Measurements from ENCODE around the gene STIP1. TPM values are rescaled to one million over a fixed set of nuclear protein-coding genes. Genes with fewer than 3 reads are reported as not detected.

The STIP1 gene
- total and polyA plus RNA-seq, 9 of the 15 experiments (the other 6 are each of a cell fraction or from before 2014, with no cell fraction given): 58.1 to 465 (median 346) TPM

DNA sequence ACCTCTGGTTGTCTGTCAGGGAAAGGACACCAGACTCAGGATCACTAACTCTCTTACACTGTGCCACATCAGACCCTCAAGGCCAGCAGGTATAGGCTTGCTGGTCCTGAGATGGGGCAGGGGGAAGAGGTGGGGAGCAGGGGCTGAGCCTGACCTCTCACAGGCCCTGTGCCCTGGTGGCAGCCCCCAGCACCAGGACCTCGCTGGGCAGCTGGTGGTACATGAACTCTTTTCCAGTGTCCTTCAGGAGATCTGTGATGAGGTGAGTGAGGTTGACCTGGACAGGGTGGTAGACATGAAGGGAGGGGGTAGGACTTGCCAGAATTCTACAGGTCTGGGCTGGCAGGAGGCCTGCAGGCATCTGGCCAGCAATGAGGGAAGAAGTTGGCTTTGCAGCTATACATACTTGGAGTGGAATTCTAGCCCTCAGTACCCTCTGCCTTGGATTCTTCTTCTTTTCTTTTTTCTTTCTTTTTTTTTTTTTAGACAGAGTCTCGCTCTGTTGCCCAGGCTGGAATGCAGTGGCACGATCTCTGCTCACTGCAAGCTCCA lies 41.5 kb downstream of the STIP1 start:
- FAIRE-seq: no peak
- H3K36me3 ChIP-seq (ENCODE audit: control insufficient read depth, insufficient read depth, low read length): peaks cover 34% of the 10 kb centered on the region; the same call in 2 of the 3 replicates
- in situ Hi-C loops (cut with MboI): no loop called here
- H3K9me1 ChIP-seq (ENCODE audit: control insufficient read depth, insufficient read depth, low read length): peaks cover 5% of the 10 kb centered on the region
- 43% methylated on average over 1 of the region's 3 CpGs for WGBS (ENCODE audit: insufficient coverage, low coverage, missing lambda C conversion rate)
- ChIA-PET POLR2A (interaction anchor here (0.8 to 6.3 kb wide), 4 partner anchors 10 to 21 kb away, joined by 3 to 77 read pairs (median 15); partner anchors contain the start of gene FERMT3), CTCF (ENCODE audit: low intra/inter-chr PET ratio) (no interaction called here)
- TF ChIP-seq ZNF133 (CRISPR knock-in tag; IDR thresholded peaks at IDR 0.05) (no peak), BRCA1 (IDR thresholded peaks at IDR 0.05) (no peak), BRCA1 (CRISPR knock-in tag; IDR thresholded peaks at IDR 0.05) (0 out of 2 replicates have a peak, but pooled peaks have one; percentile 45)
- H3K9ac ChIP-seq (ENCODE audit: insufficient read depth in 1 of 2, low read depth in 2 of 2, low read length in 2 of 2): peak overlapping the region; percentile 79 to 99
- no peak for ATAC-seq
- no peak overlapping the region for H2AFZ ChIP-seq (ENCODE audit: low read depth, low read length)
- peak overlapping the region; percentile 83 for H3K4me2 ChIP-seq (ENCODE audit: insufficient read depth, low read length)
- peaks cover 23 to 86% of the 10 kb centered on the region in 2 experiments for H3K4me1 ChIP-seq (replicated peaks in 1 of 2; ENCODE audit: control insufficient read depth in 2 of 2, insufficient read depth in 2 of 2, low read length in 2 of 2)
- peak in 1 of 4 experiments; percentile 11 for DNase-seq (ENCODE audit: extremely low read depth in 1 of 4, low spot score in 3 of 4)
- intact Hi-C loops (cut with micrococcal nuclease): no loop called here
- peak overlapping the region; percentile 64 for H3K4me3 ChIP-seq
- H3K79me2 ChIP-seq (ENCODE audit: control insufficient read depth, insufficient read depth, low read length): peaks cover 48% of the 10 kb centered on the region
- no TSS peak for BruUV-seq (replicated peaks)
- no peaks in the 10 kb centered on the region for H3K27me3 ChIP-seq (ENCODE audit: control insufficient read depth in 2 of 2, insufficient read depth in 2 of 2, low read length in 2 of 2)
- H4K20me1 ChIP-seq (replicated peaks; ENCODE audit: control insufficient read depth, insufficient read depth, low read length): no peaks in the 10 kb centered on the region
- H3K27ac ChIP-seq (ENCODE audit: extremely low read depth, low read depth, low read length): peak overlapping the region; percentile 93
- no peaks in the 10 kb centered on the region for H3K9me3 ChIP-seq (replicated peaks; ENCODE audit: control insufficient read depth, insufficient read depth, low read depth, low read length)

DNA sequence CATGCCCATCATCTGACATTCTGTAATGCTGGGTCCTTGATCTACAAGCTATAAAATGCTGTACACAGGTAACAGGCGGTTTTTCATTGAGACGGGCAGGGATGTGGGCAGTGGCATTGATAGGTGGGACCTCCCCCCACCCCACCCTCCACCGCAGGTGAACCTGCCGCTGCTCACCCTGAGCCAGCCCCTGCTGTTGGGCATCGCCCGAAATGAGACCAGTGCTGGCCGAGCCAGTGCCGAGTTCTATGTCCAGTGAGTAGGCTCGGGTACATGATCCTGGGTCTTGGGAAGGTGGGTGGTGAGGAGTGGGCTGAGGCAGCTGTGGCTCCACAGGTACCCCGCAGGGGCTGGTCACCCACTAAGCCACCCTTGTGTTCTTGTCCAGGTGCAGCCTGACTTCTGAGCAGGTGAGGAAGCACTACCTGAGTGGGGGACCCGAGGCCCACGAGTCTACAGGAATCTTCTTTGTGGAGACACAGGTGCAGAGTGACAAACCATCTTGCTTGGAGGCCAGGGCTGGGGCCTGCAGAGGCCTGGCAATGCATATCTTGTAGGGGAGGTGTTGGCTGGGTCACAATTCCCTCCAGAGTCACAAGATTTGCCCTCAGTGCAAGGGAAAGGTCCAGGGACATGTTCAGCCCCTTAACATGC lies 43.2 kb downstream of the STIP1 start:
- no peak overlapping the region for H2AFZ ChIP-seq (ENCODE audit: low read depth, low read length)
- no peak for DNase-seq (ENCODE audit: extremely low read depth in 1 of 4, low spot score in 3 of 4)
- ChIA-PET POLR2A (interaction anchor here (0.9 to 1.0 kb wide), 3 partner anchors 10 to 255 kb away, joined by 3 read pairs; partner anchors contain the start of genes COX8A and FERMT3), CTCF (ENCODE audit: low intra/inter-chr PET ratio) (no interaction called here)
- peaks cover 5% of the 10 kb centered on the region for H3K9me1 ChIP-seq (ENCODE audit: control insufficient read depth, insufficient read depth, low read length)
- H3K27ac ChIP-seq (ENCODE audit: extremely low read depth, low read depth, low read length): peak overlapping the region; percentile 92
- FAIRE-seq: no peak
- H3K9ac ChIP-seq (ENCODE audit: insufficient read depth in 1 of 2, low read depth in 2 of 2, low read length in 2 of 2): peak overlapping the region; percentile 91 to 96
- no peaks in the 10 kb centered on the region for H4K20me1 ChIP-seq (replicated peaks; ENCODE audit: control insufficient read depth, insufficient read depth, low read length)
- TF ChIP-seq ARHGAP35 (IDR thresholded peaks at IDR 0.05; ENCODE audit: partially characterized antibody): no peak
- TF ChIP-seq POLR2G (IDR thresholded peaks at IDR 0.05; ENCODE audit: low read depth, low read length): peak; percentile 41
- TF ChIP-seq, protein P1, sequence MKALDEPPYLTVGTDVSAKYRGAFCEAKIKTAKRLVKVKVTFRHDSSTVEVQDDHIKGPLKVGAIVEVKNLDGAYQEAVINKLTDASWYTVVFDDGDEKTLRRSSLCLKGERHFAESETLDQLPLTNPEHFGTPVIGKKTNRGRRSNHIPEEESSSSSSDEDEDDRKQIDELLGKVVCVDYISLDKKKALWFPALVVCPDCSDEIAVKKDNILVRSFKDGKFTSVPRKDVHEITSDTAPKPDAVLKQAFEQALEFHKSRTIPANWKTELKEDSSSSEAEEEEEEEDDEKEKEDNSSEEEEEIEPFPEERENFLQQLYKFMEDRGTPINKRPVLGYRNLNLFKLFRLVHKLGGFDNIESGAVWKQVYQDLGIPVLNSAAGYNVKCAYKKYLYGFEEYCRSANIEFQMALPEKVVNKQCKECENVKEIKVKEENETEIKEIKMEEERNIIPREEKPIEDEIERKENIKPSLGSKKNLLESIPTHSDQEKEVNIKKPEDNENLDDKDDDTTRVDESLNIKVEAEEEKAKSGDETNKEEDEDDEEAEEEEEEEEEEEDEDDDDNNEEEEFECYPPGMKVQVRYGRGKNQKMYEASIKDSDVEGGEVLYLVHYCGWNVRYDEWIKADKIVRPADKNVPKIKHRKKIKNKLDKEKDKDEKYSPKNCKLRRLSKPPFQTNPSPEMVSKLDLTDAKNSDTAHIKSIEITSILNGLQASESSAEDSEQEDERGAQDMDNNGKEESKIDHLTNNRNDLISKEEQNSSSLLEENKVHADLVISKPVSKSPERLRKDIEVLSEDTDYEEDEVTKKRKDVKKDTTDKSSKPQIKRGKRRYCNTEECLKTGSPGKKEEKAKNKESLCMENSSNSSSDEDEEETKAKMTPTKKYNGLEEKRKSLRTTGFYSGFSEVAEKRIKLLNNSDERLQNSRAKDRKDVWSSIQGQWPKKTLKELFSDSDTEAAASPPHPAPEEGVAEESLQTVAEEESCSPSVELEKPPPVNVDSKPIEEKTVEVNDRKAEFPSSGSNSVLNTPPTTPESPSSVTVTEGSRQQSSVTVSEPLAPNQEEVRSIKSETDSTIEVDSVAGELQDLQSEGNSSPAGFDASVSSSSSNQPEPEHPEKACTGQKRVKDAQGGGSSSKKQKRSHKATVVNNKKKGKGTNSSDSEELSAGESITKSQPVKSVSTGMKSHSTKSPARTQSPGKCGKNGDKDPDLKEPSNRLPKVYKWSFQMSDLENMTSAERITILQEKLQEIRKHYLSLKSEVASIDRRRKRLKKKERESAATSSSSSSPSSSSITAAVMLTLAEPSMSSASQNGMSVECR (CRISPR knock-in tag; IDR thresholded peaks at IDR 0.05): 0 out of 2 replicates have a peak, but pooled peaks have one; percentile 5
- no peak for TF ChIP-seq SREBF2 (CRISPR knock-in tag; IDR thresholded peaks at IDR 0.05)
- no peaks in the 10 kb centered on the region for H3K27me3 ChIP-seq (ENCODE audit: control insufficient read depth in 2 of 2, insufficient read depth in 2 of 2, low read length in 2 of 2)
- H3K4me2 ChIP-seq (ENCODE audit: insufficient read depth, low read length): peak overlapping the region; percentile 95
- 77% methylated on average over 12 of the region's 12 CpGs for WGBS (ENCODE audit: insufficient coverage, low coverage, missing lambda C conversion rate)
- intact Hi-C loops (cut with micrococcal nuclease): no loop called here
- no TSS peak for BruUV-seq (replicated peaks)
- in situ Hi-C loops (cut with MboI): no loop called here
- H3K79me2 ChIP-seq (ENCODE audit: control insufficient read depth, insufficient read depth, low read length): peaks cover 55% of the 10 kb centered on the region
- H3K9me3 ChIP-seq (replicated peaks; ENCODE audit: control insufficient read depth, insufficient read depth, low read depth, low read length): no peaks in the 10 kb centered on the region
- ATAC-seq: no peak
- peaks cover 29 to 86% of the 10 kb centered on the region in 2 experiments for H3K4me1 ChIP-seq (replicated peaks in 1 of 2; ENCODE audit: control insufficient read depth in 2 of 2, insufficient read depth in 2 of 2, low read length in 2 of 2)
- H3K36me3 ChIP-seq (ENCODE audit: control insufficient read depth, insufficient read depth, low read length): peaks cover 18% of the 10 kb centered on the region; the same call in 2 of the 3 replicates
- peak overlapping the region; percentile 76; the same call in 1 of the 2 replicates for H3K4me3 ChIP-seq
